ENCODE measurements around the gene PTPRD.

DNA sequence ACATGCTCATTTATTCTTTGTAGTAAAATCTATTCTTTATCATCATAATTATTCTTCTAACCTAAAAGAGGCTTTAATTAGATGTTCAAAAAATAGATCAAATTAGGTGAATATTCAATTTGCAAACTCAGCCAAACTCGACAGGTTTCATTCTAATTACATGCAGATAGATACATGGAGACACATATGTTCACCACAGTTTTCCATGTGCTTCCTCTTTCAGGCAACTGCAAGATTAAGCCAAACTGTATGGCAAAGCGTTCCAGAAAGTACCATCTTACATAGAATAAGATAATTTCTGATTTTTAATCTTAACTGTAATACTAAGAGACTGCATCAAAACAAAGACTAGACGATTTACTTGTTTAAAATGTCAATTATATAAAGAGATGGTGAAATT lies 1944.6 kb downstream of the PTPRD start:
- TF ChIP-seq, protein P1, sequence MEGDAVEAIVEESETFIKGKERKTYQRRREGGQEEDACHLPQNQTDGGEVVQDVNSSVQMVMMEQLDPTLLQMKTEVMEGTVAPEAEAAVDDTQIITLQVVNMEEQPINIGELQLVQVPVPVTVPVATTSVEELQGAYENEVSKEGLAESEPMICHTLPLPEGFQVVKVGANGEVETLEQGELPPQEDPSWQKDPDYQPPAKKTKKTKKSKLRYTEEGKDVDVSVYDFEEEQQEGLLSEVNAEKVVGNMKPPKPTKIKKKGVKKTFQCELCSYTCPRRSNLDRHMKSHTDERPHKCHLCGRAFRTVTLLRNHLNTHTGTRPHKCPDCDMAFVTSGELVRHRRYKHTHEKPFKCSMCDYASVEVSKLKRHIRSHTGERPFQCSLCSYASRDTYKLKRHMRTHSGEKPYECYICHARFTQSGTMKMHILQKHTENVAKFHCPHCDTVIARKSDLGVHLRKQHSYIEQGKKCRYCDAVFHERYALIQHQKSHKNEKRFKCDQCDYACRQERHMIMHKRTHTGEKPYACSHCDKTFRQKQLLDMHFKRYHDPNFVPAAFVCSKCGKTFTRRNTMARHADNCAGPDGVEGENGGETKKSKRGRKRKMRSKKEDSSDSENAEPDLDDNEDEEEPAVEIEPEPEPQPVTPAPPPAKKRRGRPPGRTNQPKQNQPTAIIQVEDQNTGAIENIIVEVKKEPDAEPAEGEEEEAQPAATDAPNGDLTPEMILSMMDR (conservative IDR thresholded peaks at IDR 0.05; ENCODE audit: low read length) = no peak
- no peak for TF ChIP-seq EZH2phosphoT487 (IDR thresholded peaks at IDR 0.05; ENCODE audit: borderline replicate concordance, low read depth, low read length)

Data from OCI-LY7 (cell line).